CD4-positive, alpha-beta T cell treated with Interleukin-1 beta for 1 hour (primary cell): ENCODE data around the gene CLEC4C.

Experiments
- DNase-seq, 2 donors: peaks; one replicate each; pipeline ENCODE4 v3.0.0-alpha.2; 2020 to 2022

CLEC4C gene

GRCh38 chr12:7719946-7720730 lies 27.0 kb downstream of the CLEC4C start:
- DNase-seq = no peak

DNA sequence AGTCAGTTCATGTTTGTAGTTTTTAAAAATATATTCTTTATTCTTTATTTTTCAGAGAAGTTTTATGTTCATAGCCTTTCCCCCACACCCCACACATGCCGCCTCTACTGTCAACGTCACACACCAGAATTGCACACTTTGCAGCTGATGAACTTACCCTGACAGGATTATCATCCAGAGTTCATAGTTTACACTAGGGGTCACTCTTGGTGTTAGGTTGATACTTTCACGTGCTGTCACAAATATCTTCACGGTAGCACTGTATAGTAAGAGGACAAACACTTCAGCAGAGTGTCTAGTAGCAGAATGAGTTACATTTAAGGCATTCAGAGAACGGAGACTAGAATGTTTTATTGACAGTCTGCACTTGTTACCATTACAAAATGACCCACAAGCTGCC lies 30.8 kb downstream of the CLEC4C start:
- DNase-seq = no peak

GRCh38 chr12:7712841-7713442 lies 34.2 kb downstream of the CLEC4C start:
- no peak for DNase-seq

DNA sequence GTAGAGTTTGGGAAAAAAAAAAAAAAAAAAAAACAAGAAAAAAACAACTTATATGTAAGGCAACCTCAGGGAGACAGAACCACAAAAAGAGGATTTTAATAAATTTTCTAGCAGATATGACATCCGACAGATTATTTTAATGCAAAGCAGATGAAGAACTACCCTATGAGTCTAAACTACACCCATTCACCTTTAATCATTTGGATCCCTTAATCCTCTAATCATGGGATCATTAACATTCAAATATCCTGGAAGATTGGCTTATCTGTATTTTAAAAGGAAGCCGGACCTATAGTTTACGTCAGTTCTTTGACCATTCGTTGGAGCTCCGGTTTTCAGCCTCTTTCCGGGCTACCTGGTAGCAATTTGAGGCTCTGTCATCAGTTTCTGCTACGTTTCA lies 36.0 kb downstream of the CLEC4C start, which contains the start of gene DPPA3:
TSS of gene DPPA3 (plus strand) at position 301 of the 400 bp plus-strand sequence. CDS start 138 bp downstream, outside the sequence.
- DNase-seq = no peak

DNA sequence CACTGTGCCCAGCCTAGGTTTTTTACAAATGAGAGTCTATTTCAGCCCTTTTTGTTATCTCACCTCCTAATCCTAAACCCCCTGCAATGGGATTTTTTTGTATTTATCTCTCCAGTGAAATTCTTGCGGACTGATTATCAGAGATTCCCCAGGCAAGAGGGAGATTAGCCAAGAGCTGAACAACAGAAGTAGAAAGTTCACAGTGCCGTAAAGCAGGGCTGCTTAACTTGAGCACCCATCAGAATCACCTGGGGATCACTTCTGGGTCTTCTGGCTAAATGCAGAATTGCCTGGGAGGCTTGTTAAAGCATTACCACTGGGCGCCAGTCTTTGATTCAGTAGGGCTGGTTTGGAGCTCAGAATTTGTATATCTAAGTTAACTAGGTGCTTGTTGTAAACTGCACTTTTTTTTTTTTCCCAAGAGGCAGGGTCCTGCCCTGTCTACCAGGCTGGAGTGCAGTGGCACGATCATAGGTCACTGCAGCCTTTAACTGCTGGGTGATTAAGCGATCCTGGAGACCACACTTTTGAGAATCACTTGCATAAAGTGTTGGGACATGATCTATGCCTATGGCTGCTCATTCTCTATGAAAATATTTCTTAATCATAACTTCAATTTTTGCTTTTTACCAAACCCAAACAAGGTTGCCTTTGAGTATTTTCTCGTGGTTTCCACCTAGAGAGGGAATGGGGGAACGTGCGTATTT lies 37.1 kb downstream of the CLEC4C start:
- DNase-seq = no peak

DNA sequence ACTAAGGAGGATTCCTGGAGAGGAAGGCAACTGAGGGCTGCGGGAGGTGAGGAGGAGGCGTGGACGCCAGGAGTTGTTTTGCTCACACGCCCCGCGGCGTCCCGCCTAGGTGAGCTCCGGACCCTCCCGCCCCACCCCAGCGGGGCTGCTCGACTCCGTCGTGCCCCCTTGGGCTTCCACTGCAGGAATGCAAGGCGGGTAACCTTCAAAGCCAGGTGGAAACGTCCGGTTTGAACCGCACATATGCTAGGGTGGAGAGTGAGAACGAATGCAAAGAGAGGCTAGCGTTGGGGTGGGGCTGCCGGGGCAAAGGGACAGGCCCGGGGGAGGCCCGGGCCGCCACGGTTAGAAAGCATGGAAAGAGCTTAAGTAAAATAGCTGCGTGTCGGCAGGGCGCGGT lies 41.3 kb downstream of the CLEC4C start:
- no peak for DNase-seq

DNA sequence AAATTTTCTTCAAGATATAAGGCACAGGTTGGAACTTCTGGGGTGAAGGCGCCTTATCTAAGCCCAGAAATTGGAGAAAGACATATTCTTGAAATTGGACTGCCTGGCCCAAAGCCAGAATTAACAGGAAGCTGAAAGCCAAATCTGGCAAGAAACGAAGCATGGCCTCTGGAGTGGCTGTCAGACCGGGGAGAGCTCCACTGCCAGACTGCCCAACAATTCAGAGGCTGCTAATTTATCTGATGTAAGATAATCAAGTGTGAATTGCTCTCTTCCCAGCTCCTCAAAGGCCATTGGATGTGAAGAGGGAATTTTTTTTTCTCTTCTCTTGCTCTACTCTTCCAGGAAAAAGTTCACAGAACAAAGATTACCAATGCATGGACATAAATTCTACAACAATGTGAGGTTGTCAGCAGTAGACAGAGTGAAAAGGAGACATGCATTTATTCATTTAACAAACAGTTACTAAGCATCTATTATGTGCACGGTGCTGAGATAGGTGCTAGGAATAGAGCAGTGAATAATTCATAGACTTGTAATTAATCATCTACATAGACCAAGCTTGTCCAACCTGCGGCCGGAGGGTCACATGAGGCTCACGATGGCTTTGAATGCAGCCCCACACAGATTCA lies 51.5 kb downstream of the CLEC4C start, which contains the start of gene GDF3:
TSS of gene GDF3 (minus strand) at position 210 of the 632 bp plus-strand sequence. CDS start at position 163, 47 bp downstream.
- DNase-seq = no peak

GRCh38 chr12:7695237-7695560 lies 52.0 kb downstream of the CLEC4C start:
- no peak for DNase-seq

DNA sequence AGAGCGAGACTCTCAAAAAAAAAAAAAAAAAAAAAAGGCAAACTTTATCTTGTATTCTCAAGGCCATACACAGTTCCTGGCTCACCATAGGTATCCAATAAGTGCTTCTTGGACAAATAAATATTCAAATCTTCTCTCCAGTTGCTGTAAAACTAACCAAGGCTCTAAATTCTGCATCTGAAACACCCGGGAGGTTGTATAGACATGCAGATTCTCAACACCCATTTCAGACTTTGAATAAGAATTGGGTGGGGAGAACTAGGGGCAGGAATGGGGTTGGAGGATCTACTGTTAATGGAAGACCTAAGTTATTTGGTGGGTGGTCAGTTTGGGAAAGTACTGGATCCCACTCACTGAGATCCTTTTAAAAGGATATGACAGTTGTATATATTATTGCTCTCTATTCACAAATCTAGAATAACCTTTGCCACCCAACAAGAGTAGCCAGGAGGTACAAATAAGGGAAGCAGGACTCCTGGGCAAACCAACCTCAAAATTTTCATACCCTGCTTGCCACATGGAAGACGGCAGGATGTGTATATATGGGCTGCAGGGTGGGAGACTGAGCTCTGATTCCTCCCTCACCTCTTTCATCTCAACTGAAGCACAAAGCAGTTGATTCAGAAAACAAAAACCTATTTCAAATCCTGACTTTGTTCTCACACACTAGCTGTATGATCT lies 52.5 kb downstream of the CLEC4C start:
- DNase-seq = no peak

- peak in 1 of 2 donors; percentile 7 for DNase-seq
These were observed 53.4 kb downstream of the CLEC4C start for GRCh38 chr12:7693793-7694192.

GRCh38 chr12:7681535-7681934 lies 65.6 kb downstream of the CLEC4C start:
- DNase-seq = no peak
